ENCODE measurements around the gene ARL13B. TPM values are rescaled to one million over a fixed set of nuclear protein-coding genes. Genes with fewer than 3 reads are reported as not detected.
"Not testable (repeated sequence)": the region's sequence is repeated elsewhere in the genome, so short reads cannot be mapped to it uniquely, and the experiment has no call there.

The ARL13B gene
- total and polyA plus RNA-seq, 2 donors (not counting 1 experiment from before 2014, with no cell fraction given), result 8.4 to 10.7 TPM

- Histone ChIP-seq H3K9me3 (ENCODE audit: control insufficient read depth, insufficient read depth, low read depth, low read length) (no peaks in the 10 kb centered on the region), H4K20me1 (ENCODE audit: control insufficient read depth, extremely low read depth, insufficient read depth, low read length) (no peaks in the 10 kb centered on the region), H2AFZ (ENCODE audit: low read length) (no peak overlapping the region), H3K27ac (ENCODE audit: insufficient read depth, low read length) (no peak overlapping the region), H3K9ac (ENCODE audit: insufficient read depth, low read length) (no peak overlapping the region), H3K4me3 (replicated peaks in 1 of 4; ENCODE audit: control extremely low read depth in 1 of 4, insufficient read depth in 1 of 4, low read depth in 3 of 4, low read length in 4 of 4) (no peak overlapping the region), H3K27me3 (ENCODE audit: control insufficient read depth, insufficient read depth, low read length) (no peaks in the 10 kb centered on the region), H3K79me2 (ENCODE audit: control insufficient read depth, insufficient read depth, low read length) (no peaks in the 10 kb centered on the region), H3K36me3 (ENCODE audit: control insufficient read depth, insufficient read depth, low read length) (no peaks in the 10 kb centered on the region), H3K4me2 (ENCODE audit: extremely low read depth, insufficient read depth, low read length) (no peak overlapping the region), H3K4me1 (ENCODE audit: control insufficient read depth, extremely low read depth, insufficient read depth, low read length) (no peaks in the 10 kb centered on the region)
- TF ChIP-seq EZH2 (IDR thresholded peaks at IDR 0.05; ENCODE audit: low read length, missing control alignments) (no peak), CTCF (conservative IDR thresholded peaks at IDR 0.05 in 1 of 2, IDR thresholded peaks at IDR 0.05 in 1 of 2; ENCODE audit: low read depth in 1 of 2, low read length in 2 of 2) (no peak)
- DNase-seq (ENCODE audit: low read depth in 2 of 2), result no peak
Observed at GRCh38 chr3:93961489-93961888, 18.5 kb upstream of the ARL13B start.

- H4K20me1 ChIP-seq (ENCODE audit: control insufficient read depth, extremely low read depth, insufficient read depth, low read length), result no peaks in the 10 kb centered on the region
- DNase-seq (ENCODE audit: low read depth in 2 of 2), result no peak
- H3K4me2 ChIP-seq (ENCODE audit: extremely low read depth, insufficient read depth, low read length), result no peak overlapping the region
- H3K27me3 ChIP-seq (ENCODE audit: control insufficient read depth, insufficient read depth, low read length), result no peaks in the 10 kb centered on the region
- no peaks in the 10 kb centered on the region for H3K36me3 ChIP-seq (ENCODE audit: control insufficient read depth, insufficient read depth, low read length)
- H3K4me3 ChIP-seq (replicated peaks in 1 of 4; ENCODE audit: control extremely low read depth in 1 of 4, insufficient read depth in 1 of 4, low read depth in 3 of 4, low read length in 4 of 4), result no peak overlapping the region
- no peak overlapping the region for H3K27ac ChIP-seq (ENCODE audit: insufficient read depth, low read length)
- H3K79me2 ChIP-seq (ENCODE audit: control insufficient read depth, insufficient read depth, low read length), result no peaks in the 10 kb centered on the region
- H3K4me1 ChIP-seq (ENCODE audit: control insufficient read depth, extremely low read depth, insufficient read depth, low read length), result no peaks in the 10 kb centered on the region
- H2AFZ ChIP-seq (ENCODE audit: low read length), result no peak overlapping the region
- no peaks in the 10 kb centered on the region for H3K9me3 ChIP-seq (ENCODE audit: control insufficient read depth, insufficient read depth, low read depth, low read length)
- H3K9ac ChIP-seq (ENCODE audit: insufficient read depth, low read length), result no peak overlapping the region
- TF ChIP-seq CTCF (conservative IDR thresholded peaks at IDR 0.05 in 1 of 2, IDR thresholded peaks at IDR 0.05 in 1 of 2; ENCODE audit: low read depth in 1 of 2, low read length in 2 of 2) (no peak), EZH2 (IDR thresholded peaks at IDR 0.05; ENCODE audit: low read length, missing control alignments) (no peak)
Observed at GRCh38 chr3:93962798-93963197, 17.2 kb upstream of the ARL13B start.

- not testable (repeated sequence) for H3K36me3 ChIP-seq (ENCODE audit: control insufficient read depth, insufficient read depth, low read length); H3K9ac ChIP-seq (ENCODE audit: insufficient read depth, low read length); DNase-seq (ENCODE audit: low read depth in 2 of 2); H4K20me1 ChIP-seq (ENCODE audit: control insufficient read depth, extremely low read depth, insufficient read depth, low read length); H2AFZ ChIP-seq (ENCODE audit: low read length); H3K4me1 ChIP-seq (ENCODE audit: control insufficient read depth, extremely low read depth, insufficient read depth, low read length); H3K27me3 ChIP-seq (ENCODE audit: control insufficient read depth, insufficient read depth, low read length); H3K9me3 ChIP-seq (ENCODE audit: control insufficient read depth, insufficient read depth, low read depth, low read length); H3K27ac ChIP-seq (ENCODE audit: insufficient read depth, low read length); H3K79me2 ChIP-seq (ENCODE audit: control insufficient read depth, insufficient read depth, low read length); H3K4me3 ChIP-seq (replicated peaks in 1 of 4; ENCODE audit: control extremely low read depth in 1 of 4, insufficient read depth in 1 of 4, low read depth in 3 of 4, low read length in 4 of 4); H3K4me2 ChIP-seq (ENCODE audit: extremely low read depth, insufficient read depth, low read length)
Observed at GRCh38 chr3:93965106-93965505, 14.8 kb upstream of the ARL13B start.

All from fibroblast of lung (primary cell).